ENCODE results near the gene EBNA1BP2. TPM values are rescaled to one million over a fixed set of nuclear protein-coding genes. Genes with fewer than 3 reads are reported as not detected.

Gene EBNA1BP2
- total RNA-seq, 4 donors from 2014 or later, result 23.6 to 47.9 (median 33.0) TPM

DNA sequence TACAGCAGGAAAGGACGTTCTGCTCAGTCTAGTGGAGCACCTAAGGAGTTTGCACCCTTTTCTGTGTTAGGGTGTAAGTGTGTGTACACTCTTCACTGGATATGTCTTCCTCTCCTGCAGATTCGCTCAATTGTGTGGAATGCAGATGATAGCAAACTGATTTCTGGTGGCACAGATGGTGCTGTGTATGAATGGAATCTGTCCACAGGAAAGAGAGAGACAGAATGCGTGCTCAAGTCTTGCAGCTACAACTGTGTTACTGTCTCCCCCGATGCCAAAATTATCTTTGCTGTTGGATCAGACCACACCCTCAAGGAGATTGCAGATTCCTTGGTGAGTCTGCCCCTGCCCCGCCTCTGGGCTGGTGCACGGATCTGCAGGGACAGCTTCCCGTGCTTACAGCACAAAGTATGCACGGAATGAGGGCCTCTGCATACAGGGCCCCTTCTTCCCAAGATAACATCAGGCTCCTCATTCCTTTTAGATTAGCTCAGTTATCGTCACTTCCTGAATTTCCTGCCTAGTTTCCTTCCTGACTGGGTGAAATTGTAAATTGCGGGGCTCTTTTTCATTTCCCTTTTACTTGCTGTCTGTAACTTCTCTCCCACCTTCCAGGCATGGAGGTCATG, 34.6 kb upstream of the EBNA1BP2 start:
- TF ChIP-seq, protein P1, sequence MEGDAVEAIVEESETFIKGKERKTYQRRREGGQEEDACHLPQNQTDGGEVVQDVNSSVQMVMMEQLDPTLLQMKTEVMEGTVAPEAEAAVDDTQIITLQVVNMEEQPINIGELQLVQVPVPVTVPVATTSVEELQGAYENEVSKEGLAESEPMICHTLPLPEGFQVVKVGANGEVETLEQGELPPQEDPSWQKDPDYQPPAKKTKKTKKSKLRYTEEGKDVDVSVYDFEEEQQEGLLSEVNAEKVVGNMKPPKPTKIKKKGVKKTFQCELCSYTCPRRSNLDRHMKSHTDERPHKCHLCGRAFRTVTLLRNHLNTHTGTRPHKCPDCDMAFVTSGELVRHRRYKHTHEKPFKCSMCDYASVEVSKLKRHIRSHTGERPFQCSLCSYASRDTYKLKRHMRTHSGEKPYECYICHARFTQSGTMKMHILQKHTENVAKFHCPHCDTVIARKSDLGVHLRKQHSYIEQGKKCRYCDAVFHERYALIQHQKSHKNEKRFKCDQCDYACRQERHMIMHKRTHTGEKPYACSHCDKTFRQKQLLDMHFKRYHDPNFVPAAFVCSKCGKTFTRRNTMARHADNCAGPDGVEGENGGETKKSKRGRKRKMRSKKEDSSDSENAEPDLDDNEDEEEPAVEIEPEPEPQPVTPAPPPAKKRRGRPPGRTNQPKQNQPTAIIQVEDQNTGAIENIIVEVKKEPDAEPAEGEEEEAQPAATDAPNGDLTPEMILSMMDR (IDR thresholded peaks at IDR 0.05; ENCODE audit: low read depth), result no peak

DNA sequence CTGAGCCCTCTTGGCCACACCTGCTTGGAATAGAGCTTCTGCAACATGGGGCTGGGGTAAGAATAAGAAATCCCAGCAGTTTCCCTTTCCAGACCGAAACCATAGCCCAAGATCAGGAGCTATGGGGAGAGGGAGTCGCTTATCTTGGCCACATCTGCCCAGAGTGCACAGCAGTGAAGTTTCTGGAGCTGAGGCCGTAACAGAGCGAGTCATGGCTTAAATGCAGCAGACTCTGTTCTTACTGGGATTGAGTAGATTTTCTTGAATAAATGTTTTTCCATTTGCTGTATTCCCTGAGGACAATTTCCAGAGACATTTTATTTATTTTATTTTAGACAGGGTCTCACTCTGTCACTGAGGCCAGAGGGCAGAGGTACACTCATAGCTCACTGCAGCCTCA, 33.6 kb upstream of the EBNA1BP2 start:
- TF ChIP-seq, protein P1 (IDR thresholded peaks at IDR 0.05; ENCODE audit: low read depth), result no peak

DNA sequence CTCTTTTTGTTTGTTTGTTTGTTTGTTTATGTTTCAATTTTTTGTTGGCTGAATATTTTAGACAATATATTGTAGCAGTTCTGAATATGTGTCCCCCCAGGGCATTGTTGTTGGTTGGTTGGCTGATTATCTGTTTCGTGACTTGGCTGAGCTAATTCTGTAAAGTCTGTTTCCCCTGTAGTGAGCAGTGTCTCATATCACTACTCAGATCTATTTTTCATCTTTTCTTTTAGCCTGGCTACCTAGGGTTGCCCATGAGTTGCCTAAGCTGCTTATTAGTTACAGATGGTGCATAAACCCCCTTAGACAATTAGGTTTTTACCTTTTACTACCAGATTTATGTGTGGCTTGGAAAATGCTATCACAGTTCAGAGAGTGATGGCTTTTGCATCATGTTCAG, 32.3 kb upstream of the EBNA1BP2 start:
- TF ChIP-seq, protein P1 (IDR thresholded peaks at IDR 0.05; ENCODE audit: low read depth), result no peak

DNA sequence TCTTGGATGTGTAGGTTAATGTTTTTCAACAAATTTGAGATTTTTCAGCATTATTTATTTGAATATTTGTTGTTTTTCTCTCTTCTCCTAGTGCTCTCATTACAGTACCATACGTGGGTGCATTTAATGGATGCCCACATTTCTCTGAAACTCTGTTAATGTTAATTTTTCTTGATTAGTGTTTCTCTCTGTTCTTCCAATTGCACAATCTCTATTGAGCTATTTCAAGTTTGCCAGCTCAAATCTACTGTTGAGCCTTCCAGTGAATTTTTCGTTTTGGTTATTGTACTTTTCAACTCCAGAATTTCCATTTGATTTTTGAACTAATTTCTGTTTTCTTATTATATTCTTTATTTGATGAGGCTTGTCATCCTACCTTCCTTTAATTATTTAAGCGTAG, 31.8 kb upstream of the EBNA1BP2 start:
- TF ChIP-seq, protein P1 (IDR thresholded peaks at IDR 0.05; ENCODE audit: low read depth), result no peak

DNA sequence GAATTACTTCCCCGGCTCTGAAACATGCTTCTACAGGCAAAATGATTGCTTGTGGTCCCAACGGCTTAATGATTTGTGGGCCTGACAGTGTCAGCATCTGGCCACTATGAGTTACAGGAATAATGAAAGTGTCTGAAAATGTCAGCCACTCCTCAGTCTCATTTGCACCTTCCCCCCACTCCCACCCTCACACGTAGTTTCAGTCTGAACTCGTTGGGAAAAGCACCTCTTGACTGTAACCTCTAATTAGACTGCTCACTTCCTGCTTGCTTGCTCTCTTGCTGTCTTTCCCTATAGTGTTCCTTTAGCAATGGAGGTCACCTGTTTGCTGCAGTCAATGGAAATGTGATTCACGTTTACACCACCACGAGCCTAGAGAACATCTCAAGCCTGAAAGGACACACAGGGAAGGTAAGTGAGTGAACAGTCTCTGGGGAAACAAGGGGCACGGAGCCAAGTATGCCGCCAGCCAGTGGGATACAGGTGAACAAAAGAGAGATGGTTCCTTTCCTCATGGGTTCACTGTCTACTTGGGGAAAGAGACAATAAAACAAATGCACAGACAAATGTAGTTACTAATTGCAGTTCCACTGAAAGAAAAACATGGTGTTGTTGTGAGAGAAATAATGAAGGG, 27.1 kb upstream of the EBNA1BP2 start:
- TF ChIP-seq, protein P1 (IDR thresholded peaks at IDR 0.05; ENCODE audit: low read depth), result no peak

DNA sequence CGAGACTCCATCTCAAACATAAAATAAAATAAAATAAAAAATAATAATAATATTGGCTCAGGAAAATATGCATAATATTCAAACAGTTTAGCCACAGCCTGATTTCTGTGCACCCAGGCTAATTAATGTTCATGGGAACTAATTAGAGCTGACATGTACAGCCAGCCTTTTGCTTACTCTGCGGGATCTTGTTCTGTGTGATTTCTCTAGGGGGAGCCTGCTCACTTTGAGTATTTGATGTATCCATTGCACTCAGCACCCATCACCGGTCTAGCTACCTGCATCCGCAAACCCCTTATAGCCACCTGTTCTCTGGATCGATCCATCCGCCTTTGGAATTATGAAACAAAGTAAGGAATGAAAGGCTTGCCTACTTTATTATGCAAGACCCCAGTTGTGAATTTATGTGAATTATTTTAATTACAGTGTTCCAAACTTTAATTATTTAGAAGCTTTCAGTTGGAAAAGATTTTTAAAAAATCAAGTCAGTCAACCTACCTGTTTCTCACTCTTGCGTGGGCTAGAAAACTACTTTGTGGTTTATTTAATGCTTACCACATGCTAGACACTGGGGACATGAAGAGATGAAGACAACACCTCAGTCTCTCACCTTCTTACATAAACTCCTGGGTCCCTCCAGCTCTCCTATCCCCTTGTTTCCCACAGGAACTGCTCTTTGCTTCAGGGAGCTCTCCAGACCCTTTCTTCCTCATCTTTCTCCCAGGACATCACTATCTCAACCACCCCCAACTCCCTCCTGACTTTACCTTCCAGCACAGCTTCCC, 25.4 kb upstream of the EBNA1BP2 start:
- TF ChIP-seq, protein P1 (IDR thresholded peaks at IDR 0.05; ENCODE audit: low read depth), result no peak

DNA sequence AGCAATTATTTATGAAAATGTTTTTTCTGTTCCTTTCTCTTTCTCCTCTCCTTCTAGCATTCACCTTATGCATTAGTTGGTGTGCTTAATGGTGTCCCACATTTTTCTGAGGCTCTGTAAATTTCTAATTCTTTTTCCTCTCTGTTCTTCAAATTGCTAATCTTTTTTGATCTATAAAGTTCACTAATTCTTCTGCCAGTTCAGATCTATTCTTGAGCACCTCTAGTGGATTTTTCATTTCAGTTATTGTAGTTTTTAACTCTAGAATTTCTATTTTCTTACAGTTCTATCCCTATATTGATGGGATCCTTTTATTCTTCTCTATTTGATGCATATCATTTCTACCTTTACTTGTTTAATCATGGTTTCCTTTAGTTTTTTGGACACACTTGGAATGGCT, 22.4 kb upstream of the EBNA1BP2 start:
- TF ChIP-seq, protein P1 (IDR thresholded peaks at IDR 0.05; ENCODE audit: low read depth), result no peak

Measured in subcutaneous adipose tissue (tissue), 4 donors.